Panc1 (cell line): ENCODE data around the gene NCOA5. TPM values are rescaled to one million over a fixed set of nuclear protein-coding genes. Genes with fewer than 3 reads are reported as not detected.

Experiments used
- ATAC-seq: fragments of 200-7000 bp; cut with Tn5 transposase; 2 replicates; pipeline ENCODE4 v1.9.1; 2020; ENCODE audit warnings: mild to moderate bottlenecking, moderate library complexity
- BruUV-seq: library from RNA; stranded (reverse); fragments of 400-500 nt; replicated peaks from 2 replicates; lab custom pipeline; 2021; lab: Mats Ljungman, UMichigan
- CTCF ChIA-PET: fragments of 300-600 bp; sonication (Branson Sonifier 250); formaldehyde crosslinking; loops from one replicate; lab custom pipeline; 2022; ENCODE audit warnings: antibody characterized with exemption; lab: Charles Lee
- POLR2A ChIA-PET: fragments of 300-600 bp; sonication (Branson Sonifier 250); formaldehyde crosslinking; loops from one replicate; lab custom pipeline; 2022; ENCODE audit warnings: antibody characterized with exemption; lab: Charles Lee
- DNase-seq: peaks from one replicate; pipeline ENCODE4 v3.0.0-alpha.2; 2010; ENCODE audit warnings: low read depth, low spot score
- H3K27ac ChIP-seq: 2 replicates; pipeline ENCODE4 v1.5.1; 2011; ENCODE audit warnings: mild to moderate bottlenecking, low read length, inconsistent platforms
- H3K27me3 ChIP-seq: fragments of 200-500 bp; sonication (Bioruptor generic); 2 replicates; pipeline ENCODE4 v1.6.0; 2014; ENCODE audit warnings: low read length, inconsistent platforms; ENCODE audit not compliant: control insufficient read depth, insufficient read depth
- H3K36me3 ChIP-seq: fragments of 200-500 bp; sonication (Bioruptor generic); 2 replicates; pipeline ENCODE4 v1.5.1; 2014; ENCODE audit warnings: inconsistent platforms, mild to moderate bottlenecking, low read length, moderate library complexity; ENCODE audit not compliant: control insufficient read depth, insufficient read depth
- H3K4me1 ChIP-seq: 2 replicates; pipeline ENCODE4 v1.5.1; 2011; ENCODE audit warnings: inconsistent platforms, mild to moderate bottlenecking, low read length, moderate library complexity; ENCODE audit not compliant: control insufficient read depth, insufficient read depth
- H3K4me3 ChIP-seq, 2 experiments: 2 replicates each; pipeline ENCODE4 v1.5.1; 2011 to 2012; ENCODE audit warnings: low read depth in 2 of 2, low read length in 2 of 2, mild to moderate bottlenecking in 2 of 2, inconsistent platforms in 1 of 2, moderate library complexity in 1 of 2
- H3K9me3 ChIP-seq: fragments of 200-500 bp; sonication (Bioruptor generic); 2 replicates; pipeline ENCODE4 v1.5.1; 2014; ENCODE audit warnings: low read depth, mild to moderate bottlenecking, inconsistent platforms, low read length, moderate library complexity; ENCODE audit not compliant: control insufficient read depth, insufficient read depth
- CTCF ChIP-seq: fragments of 450-650 bp; IDR thresholded peaks from 2 replicates; pipeline ENCODE4 v1.5.1; 2017; ENCODE audit warnings: mild to moderate bottlenecking
- POLR2AphosphoS5 ChIP-seq: IDR thresholded peaks from 2 replicates; pipeline ENCODE4 v1.6.1; 2012; ENCODE audit warnings: mild to moderate bottlenecking, low read depth, low read length, moderate library complexity
- REST ChIP-seq, 2 experiments: IDR thresholded peaks; 2 replicates each; pipeline ENCODE4 v1.6.1; 2011 to 2012; ENCODE audit warnings: low read depth in 2 of 2, control low read depth in 1 of 2, low read length in 1 of 2, mild to moderate bottlenecking in 1 of 2, moderate library complexity in 1 of 2; ENCODE audit not compliant: insufficient read depth in 1 of 2
- SIN3A ChIP-seq: IDR thresholded peaks from 2 replicates; pipeline ENCODE4 v1.6.1; 2012; ENCODE audit warnings: low read depth, mild to moderate bottlenecking, low read length, moderate library complexity, borderline replicate concordance; ENCODE audit not compliant: insufficient read depth
- TCF7L2 ChIP-seq: IDR thresholded peaks from 2 replicates; pipeline ENCODE4 v1.6.1; 2011; ENCODE audit warnings: mild to moderate bottlenecking, low read depth, low read length, inconsistent platforms
- in situ Hi-C: cut with HindIII; loops from 2 replicates; pipeline ENCODE4 v1.10.0; 2016; ENCODE audit warnings: low sequenced_read_pairs, low pct_unique_long_range_greater_than_20kb
- intact Hi-C: fragments of 100-400 bp; cut with micrococcal nuclease; formaldehyde crosslinking; loops from one replicate; pipeline ENCODE4 v1.10.0; 2022; ENCODE audit not compliant: unreplicated experiment
- total RNA-seq: library from RNA; stranded (reverse); gene quantifications from one replicate; pipeline ENCODE4 v1.2.1, GENCODE V29; 2021; ENCODE audit not compliant: unreplicated experiment

Gene NCOA5
- total RNA-seq, 1 experiment from 2014 or later = 30.6 TPM

GRCh38 chr20:46014517-46015396 is 75.0 kb downstream of the NCOA5 start:
- no peak overlapping the region for H3K27ac ChIP-seq
- intact Hi-C loops = loop anchor here (2.0 kb wide), 1 partner anchor 72 kb away; no protein-coding TSS in a partner anchor
- TF ChIP-seq CTCF = no peak
- TF ChIP-seq TCF7L2 = no peak
- TF ChIP-seq REST (IDR thresholded peaks at IDR 0.05; ENCODE audit: insufficient read depth in 1 of 2, low read depth in 2 of 2, low read length in 1 of 2) = no peak
- TF ChIP-seq SIN3A = no peak
- CTCF ChIA-PET = interaction anchor here (0.6 to 2.9 kb wide), 7 partner anchors 7 to 424 kb away, joined by 3 to 32 read pairs (median 4); partner anchors contain the start of gene ZNF335
- H3K4me3 ChIP-seq = no peak overlapping the region
- no peaks in the 10 kb centered on the region for H3K36me3 ChIP-seq
- H3K4me1 ChIP-seq = no peaks in the 10 kb centered on the region; the same call in 1 of the 2 replicates
- no peak for DNase-seq
- H3K27me3 ChIP-seq = peaks cover 2% of the 10 kb centered on the region; the same call in 1 of the 2 replicates
- in situ Hi-C loops = no loop called here
- BruUV-seq = TSS peak; percentile 84
- POLR2A ChIA-PET = no interaction called here
- H3K9me3 ChIP-seq = no peaks in the 10 kb centered on the region
- peak; percentile 13; the same call in 1 of the 2 replicates for ATAC-seq

- ChIA-PET POLR2A (no interaction called here), CTCF (interaction anchor here (0.6 to 2.9 kb wide), 7 partner anchors 8 to 424 kb away, joined by 3 to 32 read pairs (median 4); partner anchors contain the start of gene ZNF335)
- in situ Hi-C loops (no loop called here), intact Hi-C loops (loop anchor here (2.0 kb wide), 1 partner anchor 73 kb away; no protein-coding TSS in a partner anchor)
- no peaks in the 10 kb centered on the region for H3K9me3 ChIP-seq
- TF ChIP-seq SIN3A = 0 out of 2 replicates have a peak, but pooled peaks have one; percentile 18
- TF ChIP-seq POLR2AphosphoS5 = no peak
- TF ChIP-seq TCF7L2 = no peak
- TF ChIP-seq REST (IDR thresholded peaks at IDR 0.05; ENCODE audit: insufficient read depth in 1 of 2, low read depth in 2 of 2, low read length in 1 of 2) = no peak
- TF ChIP-seq CTCF = peak; percentile 99
- peaks cover 2% of the 10 kb centered on the region; the same call in 1 of the 2 replicates for H3K27me3 ChIP-seq
- H3K4me3 ChIP-seq = peak overlapping the region; percentile 27 to 48
- H3K36me3 ChIP-seq = no peaks in the 10 kb centered on the region
- DNase-seq = no peak
- peak; percentile 93 for ATAC-seq
- no TSS peak for BruUV-seq
- no peaks in the 10 kb centered on the region; the same call in 1 of the 2 replicates for H3K4me1 ChIP-seq
- no peak overlapping the region for H3K27ac ChIP-seq
Observed at GRCh38 chr20:46013829-46014516, 75.8 kb downstream of the NCOA5 start.
